ENCODE results near the gene CFAP74.

Gene CFAP74

GRCh38 chr1:2041887-2042286 lies 38.3 kb upstream of the CFAP74 start:
- Histone ChIP-seq H3K36me3 (ENCODE audit: control insufficient read depth in 2 of 2, insufficient read depth in 1 of 2, low read length in 2 of 2) (no peaks in the 10 kb centered on the region), H3K9me3 (ENCODE audit: control insufficient read depth, insufficient read depth, low read depth, low read length) (no peaks in the 10 kb centered on the region), H3K4me1 (ENCODE audit: control insufficient read depth, insufficient read depth, low read length) (no peaks in the 10 kb centered on the region), H3K4me3 (ENCODE audit: low read depth, low read length) (no peak overlapping the region), H3K27ac (ENCODE audit: extremely low read depth, low read depth, low read length) (no peak overlapping the region)
- TF ChIP-seq ZNF585B (tag by site-specific recombination; IDR thresholded peaks at IDR 0.05) (no peak), ZNF544 (tag by site-specific recombination; IDR thresholded peaks at IDR 0.05) (no peak), ZSCAN4 (tag by site-specific recombination; IDR thresholded peaks at IDR 0.05) (peak; percentile 96), ZNF645 (tag by site-specific recombination; IDR thresholded peaks at IDR 0.05) (no peak), EGR2 (tag by site-specific recombination; IDR thresholded peaks at IDR 0.05; ENCODE audit: low read depth) (peak; percentile 59), ZNF404 (tag by site-specific recombination; IDR thresholded peaks at IDR 0.05) (no peak), ZNF138 (tag by site-specific recombination; IDR thresholded peaks at IDR 0.05; ENCODE audit: borderline replicate concordance) (no peak), PBX3 (CRISPR knock-in tag; IDR thresholded peaks at IDR 0.05) (no peak), KLF9 (tag by site-specific recombination; IDR thresholded peaks at IDR 0.05; ENCODE audit: low read depth) (peak; percentile 34; the same call in 1 of the 2 replicates), ZNF658 (tag by site-specific recombination; IDR thresholded peaks at IDR 0.05) (no peak), ZFHX2 (tag by site-specific recombination; conservative IDR thresholded peaks at IDR 0.05) (peak; percentile 81)
- POLR2A ChIA-PET, result interaction anchor here (0.6 kb wide), 1 partner anchor 279 kb away, joined by 5 read pairs; no protein-coding TSS in a partner anchor
- CTCF ChIA-PET, result interaction anchor here (1.1 to 1.8 kb wide), 2 partner anchors 8 to 81 kb away, joined by 3 to 6 read pairs; partner anchors contain the start of gene PRKCZ

GRCh38 chr1:2041305-2041704 lies 37.7 kb upstream of the CFAP74 start:
- no peaks in the 10 kb centered on the region for H3K9me3 ChIP-seq (ENCODE audit: control insufficient read depth, insufficient read depth, low read depth, low read length)
- H3K4me1 ChIP-seq (ENCODE audit: control insufficient read depth, insufficient read depth, low read length), result no peaks in the 10 kb centered on the region
- H3K27ac ChIP-seq (ENCODE audit: extremely low read depth, low read depth, low read length), result no peak overlapping the region
- no peak overlapping the region for H3K4me3 ChIP-seq (ENCODE audit: low read depth, low read length)
- POLR2A ChIA-PET, result no interaction called here
- TF ChIP-seq ZIC2 (tag by site-specific recombination; IDR thresholded peaks at IDR 0.05) (no peak), YY1 (tag by site-specific recombination; IDR thresholded peaks at IDR 0.05) (no peak), ZNF140 (tag by site-specific recombination; IDR thresholded peaks at IDR 0.05) (no peak), ZNF416 (tag by site-specific recombination; IDR thresholded peaks at IDR 0.05) (no peak), OSR2 (tag by site-specific recombination; IDR thresholded peaks at IDR 0.05) (no peak), ZNF639 (tag by site-specific recombination; IDR thresholded peaks at IDR 0.05) (no peak), RBAK (tag by site-specific recombination; IDR thresholded peaks at IDR 0.05) (no peak), ZNF335 (tag by site-specific recombination; conservative IDR thresholded peaks at IDR 0.05) (no peak), ZBTB8A (tag by site-specific recombination; IDR thresholded peaks at IDR 0.05) (no peak), ZNF776 (tag by site-specific recombination; IDR thresholded peaks at IDR 0.05; ENCODE audit: borderline replicate concordance) (no peak), ZSCAN23 (tag by site-specific recombination; IDR thresholded peaks at IDR 0.05) (no peak), ZNF529 (tag by site-specific recombination; IDR thresholded peaks at IDR 0.05; ENCODE audit: insufficient replicate concordance) (no peak)
- no peaks in the 10 kb centered on the region for H3K36me3 ChIP-seq (ENCODE audit: control insufficient read depth in 2 of 2, insufficient read depth in 1 of 2, low read length in 2 of 2)
- CTCF ChIA-PET, result interaction anchor here (1.1 to 1.8 kb wide), 2 partner anchors 8 to 81 kb away, joined by 3 to 6 read pairs; partner anchors contain the start of gene PRKCZ
